Hypothalamus (tissue), 51 donors: ENCODE data around the gene OR3A1.
A peak's percentile ranks its signal among the peaks of the same experiment; 100 is the strongest.
"Not testable (repeated sequence)": the region's sequence is repeated elsewhere in the genome, so short reads cannot be mapped to it uniquely, and the experiment has no call there.

Experiments used
- DNase-seq, 51 donors: peaks; one replicate each; lab custom pipeline; 2025; lab: John Stamatoyannopoulos, UW

The OR3A1 gene

GRCh38 chr17:3298260-3298659, at the start of gene OR3A1:
Gene OR3A1, minus strand, starts transcription at chr17:3298360. Its CDS starts 5,778 bp downstream, at chr17:3292582.
- no peak for DNase-seq

DNA sequence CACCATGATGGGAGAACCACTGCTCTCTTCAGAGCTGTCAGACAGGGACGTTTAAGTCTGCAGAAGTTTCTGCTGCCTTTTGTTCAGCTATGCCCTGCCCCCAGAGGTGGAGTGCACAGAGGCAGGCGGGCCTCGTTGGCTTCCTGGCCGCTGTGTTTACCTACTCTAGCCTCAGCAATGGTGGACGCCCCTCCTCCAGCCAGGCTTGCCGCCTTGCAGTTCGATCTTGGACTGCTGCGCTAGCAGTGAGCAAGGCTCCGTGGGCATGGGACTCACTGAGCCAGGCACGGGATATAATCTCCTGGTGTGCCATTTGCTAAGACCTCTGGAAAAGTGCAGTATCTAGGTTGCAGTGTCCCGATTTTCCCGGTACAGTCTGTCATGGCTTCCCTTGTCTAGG, 44.6 kb upstream of the OR3A1 start:
- DNase-seq = not testable (repeated sequence)

DNA sequence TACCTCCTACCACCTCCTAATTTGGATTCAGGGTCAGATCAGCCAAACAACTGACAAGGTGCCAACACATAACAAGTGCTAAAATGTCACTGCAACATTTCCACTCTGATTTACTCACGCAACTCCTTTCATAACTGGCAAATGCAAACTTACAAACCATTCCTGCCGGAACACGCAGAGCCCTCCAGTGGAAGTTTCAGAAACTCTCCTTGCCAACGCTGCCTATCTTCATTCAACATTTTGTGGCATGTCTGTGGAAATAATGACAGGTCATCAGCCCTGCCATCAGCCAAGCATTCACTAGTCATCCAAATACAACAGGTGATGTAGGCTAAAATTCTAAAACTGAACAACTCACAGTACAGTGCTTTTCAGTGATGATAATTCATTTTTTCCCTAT, 37.7 kb upstream of the OR3A1 start:
- DNase-seq = peak in 1 of 51 donors; percentile 1

DNA sequence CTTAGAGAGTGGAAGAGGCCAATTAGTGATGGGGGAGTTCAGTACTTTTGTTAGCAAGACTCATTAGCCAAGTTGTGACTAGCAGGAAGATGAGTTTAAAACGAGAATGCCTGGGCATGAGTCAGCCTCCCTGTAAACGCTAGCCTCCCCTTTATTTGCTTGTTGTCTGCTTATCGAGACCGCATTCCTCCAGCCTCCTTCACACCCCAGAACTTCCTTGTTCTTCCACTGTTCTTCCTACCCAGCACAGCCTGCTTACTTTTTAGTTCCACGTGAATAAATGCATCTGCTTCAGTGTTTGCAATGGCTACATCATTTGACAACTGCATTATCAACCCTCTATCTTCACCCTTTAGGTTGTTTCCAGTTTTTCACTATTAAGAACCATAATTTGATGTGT, 20.2 kb upstream of the OR3A1 start:
- DNase-seq = no peak

DNA sequence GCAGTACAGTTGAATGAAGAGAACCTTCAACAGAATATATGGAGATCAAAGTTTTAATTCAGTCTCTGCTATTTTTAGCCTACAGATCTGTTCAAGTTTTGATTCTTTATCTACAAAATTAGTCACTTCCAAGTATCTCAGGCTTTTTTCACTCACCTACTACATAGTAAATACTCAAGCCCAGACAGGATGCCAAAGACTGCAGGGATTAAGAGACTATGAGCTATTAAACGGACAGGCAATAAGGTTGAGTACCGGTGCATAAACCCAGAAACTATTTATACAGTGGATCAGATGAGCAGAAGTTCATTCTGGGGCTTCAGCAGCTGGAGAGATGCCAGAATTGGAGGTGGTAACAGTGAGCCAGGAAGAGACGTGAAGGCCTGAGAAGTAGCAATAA, 18.7 kb upstream of the OR3A1 start:
- no peak for DNase-seq

GRCh38 chr17:3308603-3309002, 10.4 kb upstream of the OR3A1 start:
- no peak for DNase-seq

DNA sequence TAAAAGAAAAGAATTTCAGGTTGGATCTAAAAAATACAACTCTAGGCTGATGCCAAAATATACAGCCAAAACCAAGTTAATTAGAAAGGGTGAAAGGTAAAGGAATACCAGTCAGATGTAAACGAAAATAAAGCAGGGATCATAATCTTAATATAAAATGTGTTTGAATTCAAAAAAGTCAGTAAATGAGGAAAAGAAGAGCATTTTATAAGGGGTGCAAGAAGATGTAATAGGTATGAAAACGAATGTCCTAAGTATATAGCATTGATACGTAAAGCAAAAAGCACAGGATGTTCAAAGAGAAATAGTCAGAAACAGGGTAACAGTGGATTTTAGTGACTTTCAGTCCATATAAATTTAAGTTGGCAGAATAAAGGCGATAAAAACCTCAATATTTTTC, 2.5 kb downstream of the OR3A1 start:
- no peak for DNase-seq

- DNase-seq = not testable (repeated sequence)
Observed at GRCh38 chr17:3293548-3293947, 4.6 kb downstream of the OR3A1 start.

GRCh38 chr17:3282901-3283300, 15.3 kb downstream of the OR3A1 start:
- no peak for DNase-seq

GRCh38 chr17:3276126-3276525, 22.0 kb downstream of the OR3A1 start:
- DNase-seq = no peak

- no peak for DNase-seq
Observed at GRCh38 chr17:3271072-3271848, 26.9 kb downstream of the OR3A1 start.

GRCh38 chr17:3260600-3260999, 37.6 kb downstream of the OR3A1 start:
- DNase-seq = no peak

- DNase-seq = no peak
Observed at GRCh38 chr17:3260163-3260562, 38.0 kb downstream of the OR3A1 start.

DNA sequence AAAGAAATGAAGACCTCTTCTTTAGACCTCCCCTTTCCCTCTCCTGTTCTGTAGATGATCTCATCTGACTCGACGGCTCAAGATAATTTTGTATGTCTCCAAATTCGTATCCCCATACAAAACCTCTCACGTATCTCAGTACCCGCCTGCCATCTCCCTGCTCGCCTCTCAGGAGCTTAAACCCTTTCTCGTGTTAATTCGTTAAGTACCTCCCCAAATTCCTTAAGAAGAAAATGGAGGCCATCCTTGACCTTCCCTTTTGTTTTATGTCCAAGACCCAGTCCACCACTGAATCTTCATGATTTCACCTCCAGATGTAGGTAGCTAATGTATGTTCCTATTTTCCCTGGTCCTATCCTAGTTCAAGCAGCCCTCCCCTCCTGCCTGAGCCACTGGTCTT, 41.6 kb downstream of the OR3A1 start:
- DNase-seq = no peak

- not testable (repeated sequence) for DNase-seq
Observed at GRCh38 chr17:3249013-3249412, 49.1 kb downstream of the OR3A1 start.

- not testable (repeated sequence) for DNase-seq
Observed at GRCh38 chr17:3244841-3245240, 53.3 kb downstream of the OR3A1 start.

GRCh38 chr17:3241044-3241443, 57.1 kb downstream of the OR3A1 start:
- DNase-seq = not testable (repeated sequence)
